H1 (cell line): ENCODE results near the gene APBA2. TPM values are rescaled to one million over a fixed set of nuclear protein-coding genes. Genes with fewer than 3 reads are reported as not detected.

ENCODE experiments used
- JUND ChIP-seq: IDR thresholded peaks from 2 replicates; pipeline ENCODE4 v1.6.1; 2011; ENCODE audit warnings: mild to moderate bottlenecking, improper control_type of control experiment, low read length
- NRF1 ChIP-seq: IDR thresholded peaks from 2 replicates; pipeline ENCODE4 v1.6.1; 2011; ENCODE audit warnings: mild to moderate bottlenecking, low read depth, low read length, improper control_type of control experiment
- POU5F1 ChIP-seq: IDR thresholded peaks from 2 replicates; pipeline ENCODE4 v1.6.1; 2011; ENCODE audit warnings: low read depth, mild to moderate bottlenecking, low read length, moderate library complexity
- RAD21 ChIP-seq, 2 experiments: IDR thresholded peaks in 1 of 2; conservative IDR thresholded peaks in 1 of 2; 2 replicates each; pipeline ENCODE4 v1.6.1; 2011; ENCODE audit warnings: low read depth in 2 of 2, low read length in 2 of 2, improper control_type of control experiment in 1 of 2, inconsistent platforms in 1 of 2, mild to moderate bottlenecking in 1 of 2, moderate library complexity in 1 of 2
- RXRA ChIP-seq: IDR thresholded peaks from 2 replicates; pipeline ENCODE4 v1.6.1; 2011; ENCODE audit warnings: low read depth, mild to moderate bottlenecking, low read length, moderate library complexity; ENCODE audit not compliant: insufficient read depth
- polyA plus RNA-seq, 7 experiments: library from polyadenylated mRNA; depleted of rRNA in 3 of 7; stranded (reverse) in 5 of 7; unstranded in 2 of 7; fragments of >200 nt in 5 of 7; fragments of 200-250 nt in 2 of 7; gene quantifications; 1 replicate in 5 of 7; 2 replicates in 1 of 7; 4 replicates in 1 of 7; pipeline versions ENCODE4 v1.2.1 to v1.2.3, GENCODE V29; 2011 to 2013; ENCODE audit warnings: missing spikeins in 2 of 7, mixed read lengths in 2 of 7
- total RNA-seq: library from RNA; stranded (reverse); fragmentation: NEBNext Ultra II Directional; extraction: Animal tissue kit (Norgen Biotek cat#: 25700); gene quantifications from 2 replicates; pipeline ENCODE4 v1.2.1, GENCODE V29; 2021
- TF ChIP-seq, protein P1 (sequence below): fragments of 300-600 bp; sonication (generic); IDR thresholded peaks from 2 replicates; pipeline ENCODE4 v1.7.1; 2012; ENCODE audit warnings: low read length, moderate library complexity, mild to moderate bottlenecking, inconsistent platforms; ENCODE audit not compliant: insufficient replicate concordance

APBA2 gene
- total and polyA plus RNA-seq, 2 of the 8 experiments (the other 6 are each of a cell fraction or from before 2014, with no cell fraction given): 15.5 to 19.0 TPM

- TF ChIP-seq RAD21 (IDR thresholded peaks at IDR 0.05 in 1 of 2, conservative IDR thresholded peaks at IDR 0.05 in 1 of 2; ENCODE audit: low read depth in 2 of 2, low read length in 2 of 2): no peak
- TF ChIP-seq, protein P1, sequence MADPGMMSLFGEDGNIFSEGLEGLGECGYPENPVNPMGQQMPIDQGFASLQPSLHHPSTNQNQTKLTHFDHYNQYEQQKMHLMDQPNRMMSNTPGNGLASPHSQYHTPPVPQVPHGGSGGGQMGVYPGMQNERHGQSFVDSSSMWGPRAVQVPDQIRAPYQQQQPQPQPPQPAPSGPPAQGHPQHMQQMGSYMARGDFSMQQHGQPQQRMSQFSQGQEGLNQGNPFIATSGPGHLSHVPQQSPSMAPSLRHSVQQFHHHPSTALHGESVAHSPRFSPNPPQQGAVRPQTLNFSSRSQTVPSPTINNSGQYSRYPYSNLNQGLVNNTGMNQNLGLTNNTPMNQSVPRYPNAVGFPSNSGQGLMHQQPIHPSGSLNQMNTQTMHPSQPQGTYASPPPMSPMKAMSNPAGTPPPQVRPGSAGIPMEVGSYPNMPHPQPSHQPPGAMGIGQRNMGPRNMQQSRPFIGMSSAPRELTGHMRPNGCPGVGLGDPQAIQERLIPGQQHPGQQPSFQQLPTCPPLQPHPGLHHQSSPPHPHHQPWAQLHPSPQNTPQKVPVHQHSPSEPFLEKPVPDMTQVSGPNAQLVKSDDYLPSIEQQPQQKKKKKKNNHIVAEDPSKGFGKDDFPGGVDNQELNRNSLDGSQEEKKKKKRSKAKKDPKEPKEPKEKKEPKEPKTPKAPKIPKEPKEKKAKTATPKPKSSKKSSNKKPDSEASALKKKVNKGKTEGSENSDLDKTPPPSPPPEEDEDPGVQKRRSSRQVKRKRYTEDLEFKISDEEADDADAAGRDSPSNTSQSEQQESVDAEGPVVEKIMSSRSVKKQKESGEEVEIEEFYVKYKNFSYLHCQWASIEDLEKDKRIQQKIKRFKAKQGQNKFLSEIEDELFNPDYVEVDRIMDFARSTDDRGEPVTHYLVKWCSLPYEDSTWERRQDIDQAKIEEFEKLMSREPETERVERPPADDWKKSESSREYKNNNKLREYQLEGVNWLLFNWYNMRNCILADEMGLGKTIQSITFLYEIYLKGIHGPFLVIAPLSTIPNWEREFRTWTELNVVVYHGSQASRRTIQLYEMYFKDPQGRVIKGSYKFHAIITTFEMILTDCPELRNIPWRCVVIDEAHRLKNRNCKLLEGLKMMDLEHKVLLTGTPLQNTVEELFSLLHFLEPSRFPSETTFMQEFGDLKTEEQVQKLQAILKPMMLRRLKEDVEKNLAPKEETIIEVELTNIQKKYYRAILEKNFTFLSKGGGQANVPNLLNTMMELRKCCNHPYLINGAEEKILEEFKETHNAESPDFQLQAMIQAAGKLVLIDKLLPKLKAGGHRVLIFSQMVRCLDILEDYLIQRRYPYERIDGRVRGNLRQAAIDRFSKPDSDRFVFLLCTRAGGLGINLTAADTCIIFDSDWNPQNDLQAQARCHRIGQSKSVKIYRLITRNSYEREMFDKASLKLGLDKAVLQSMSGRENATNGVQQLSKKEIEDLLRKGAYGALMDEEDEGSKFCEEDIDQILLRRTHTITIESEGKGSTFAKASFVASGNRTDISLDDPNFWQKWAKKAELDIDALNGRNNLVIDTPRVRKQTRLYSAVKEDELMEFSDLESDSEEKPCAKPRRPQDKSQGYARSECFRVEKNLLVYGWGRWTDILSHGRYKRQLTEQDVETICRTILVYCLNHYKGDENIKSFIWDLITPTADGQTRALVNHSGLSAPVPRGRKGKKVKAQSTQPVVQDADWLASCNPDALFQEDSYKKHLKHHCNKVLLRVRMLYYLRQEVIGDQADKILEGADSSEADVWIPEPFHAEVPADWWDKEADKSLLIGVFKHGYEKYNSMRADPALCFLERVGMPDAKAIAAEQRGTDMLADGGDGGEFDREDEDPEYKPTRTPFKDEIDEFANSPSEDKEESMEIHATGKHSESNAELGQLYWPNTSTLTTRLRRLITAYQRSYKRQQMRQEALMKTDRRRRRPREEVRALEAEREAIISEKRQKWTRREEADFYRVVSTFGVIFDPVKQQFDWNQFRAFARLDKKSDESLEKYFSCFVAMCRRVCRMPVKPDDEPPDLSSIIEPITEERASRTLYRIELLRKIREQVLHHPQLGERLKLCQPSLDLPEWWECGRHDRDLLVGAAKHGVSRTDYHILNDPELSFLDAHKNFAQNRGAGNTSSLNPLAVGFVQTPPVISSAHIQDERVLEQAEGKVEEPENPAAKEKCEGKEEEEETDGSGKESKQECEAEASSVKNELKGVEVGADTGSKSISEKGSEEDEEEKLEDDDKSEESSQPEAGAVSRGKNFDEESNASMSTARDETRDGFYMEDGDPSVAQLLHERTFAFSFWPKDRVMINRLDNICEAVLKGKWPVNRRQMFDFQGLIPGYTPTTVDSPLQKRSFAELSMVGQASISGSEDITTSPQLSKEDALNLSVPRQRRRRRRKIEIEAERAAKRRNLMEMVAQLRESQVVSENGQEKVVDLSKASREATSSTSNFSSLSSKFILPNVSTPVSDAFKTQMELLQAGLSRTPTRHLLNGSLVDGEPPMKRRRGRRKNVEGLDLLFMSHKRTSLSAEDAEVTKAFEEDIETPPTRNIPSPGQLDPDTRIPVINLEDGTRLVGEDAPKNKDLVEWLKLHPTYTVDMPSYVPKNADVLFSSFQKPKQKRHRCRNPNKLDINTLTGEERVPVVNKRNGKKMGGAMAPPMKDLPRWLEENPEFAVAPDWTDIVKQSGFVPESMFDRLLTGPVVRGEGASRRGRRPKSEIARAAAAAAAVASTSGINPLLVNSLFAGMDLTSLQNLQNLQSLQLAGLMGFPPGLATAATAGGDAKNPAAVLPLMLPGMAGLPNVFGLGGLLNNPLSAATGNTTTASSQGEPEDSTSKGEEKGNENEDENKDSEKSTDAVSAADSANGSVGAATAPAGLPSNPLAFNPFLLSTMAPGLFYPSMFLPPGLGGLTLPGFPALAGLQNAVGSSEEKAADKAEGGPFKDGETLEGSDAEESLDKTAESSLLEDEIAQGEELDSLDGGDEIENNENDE: no peak
- no peak for TF ChIP-seq NRF1
- no peak for TF ChIP-seq POU5F1
- TF ChIP-seq RXRA: no peak
- no peak for TF ChIP-seq JUND
Measured at GRCh38 chr15:28960979-28961378, 75.2 kb downstream of the APBA2 start (continued).
